Stomach (tissue), 9 donors: ENCODE measurements around the gene PLCG1. TPM values are rescaled to one million over a fixed set of nuclear protein-coding genes. Genes with fewer than 3 reads are reported as not detected.
A peak's percentile ranks its signal among the peaks of the same experiment; 100 is the strongest.

Source experiments
- DNase-seq, 2 donors: peaks; one replicate each; pipeline versions ENCODE4 v3.0.0 to v3.0.0-alpha.2; 2013 to 2019
- H3K27ac ChIP-seq, 5 donors: fragments of 200-600 bp in 4 of 5; sonication (generic) in 4 of 5; one replicate each; pipeline ENCODE4 v1.5.1; 2013 to 2019; ENCODE audit warnings: mild to moderate bottlenecking in 1 of 5, moderate library complexity in 1 of 5
- H3K27me3 ChIP-seq, 3 donors: fragments of 200-600 bp; sonication (generic); one replicate each; pipeline ENCODE4 v1.5.1; 2017 to 2019; ENCODE audit warnings: mixed run types in 1 of 3
- H3K36me3 ChIP-seq, 4 donors: fragments of 200-600 bp; sonication (generic); 1 replicate in 3 of 4; 2 replicates in 1 of 4; pipeline ENCODE4 v1.5.1; 2016 to 2019
- H3K4me1 ChIP-seq, 4 donors: fragments of 200-600 bp; sonication (generic); one replicate each; pipeline ENCODE4 v1.5.1; 2016 to 2019
- H3K4me3 ChIP-seq, 4 donors: fragments of 200-600 bp; sonication (generic) in 3 of 4; one replicate each; pipeline ENCODE4 v1.5.1; 2016 to 2019; ENCODE audit warnings: mild to moderate bottlenecking in 1 of 4
- H3K9me3 ChIP-seq, 4 donors: fragments of 200-600 bp; sonication (generic); one replicate each; pipeline ENCODE4 v1.5.1; 2016 to 2019
- EP300 ChIP-seq: sonication (generic); formaldehyde crosslinking; IDR thresholded peaks from one replicate; pipeline ENCODE4 v1.6.1; 2017; ENCODE audit warnings: antibody characterized with exemption
- POLR2A ChIP-seq, 4 donors: fragments of 450-650 bp; IDR thresholded peaks; one replicate each; pipeline ENCODE4 v1.6.1; 2016; ENCODE audit warnings: antibody characterized with exemption in 4 of 4, control low read depth in 2 of 4, mild to moderate bottlenecking in 1 of 4, moderate library complexity in 1 of 4
- POLR2AphosphoS5 ChIP-seq, 3 donors: sonication (generic); formaldehyde crosslinking; IDR thresholded peaks; one replicate each; pipeline ENCODE4 v1.6.1; 2016; ENCODE audit warnings: antibody characterized with exemption in 3 of 3
- WGBS, 5 donors: extraction: QIAGEN DNeasy Blood & Tissue Kit in 3 of 5; methylation state at CpG; one replicate each; pipeline versions ENCODE4 v1.1.5 to v1.1.7; 2013 to 2018; 5-methylcytosine and 5-hydroxymethylcytosine counted together
- intact Hi-C: fragments of 100-400 bp; cut with DNase I; formaldehyde crosslinking; loops from one replicate; pipeline ENCODE4 v1.15.1; 2023; ENCODE audit warnings: low total_unique reads
- polyA plus RNA-seq, 3 donors: library from polyadenylated mRNA; stranded (reverse); fragments of 200-250 nt; gene quantifications; one replicate each; pipeline ENCODE4 v1.2.3, GENCODE V29; 2013
- total RNA-seq, 5 donors: library from RNA; depleted of rRNA; stranded (reverse); fragments of >200 nt; gene quantifications; one replicate each; pipeline versions ENCODE4 v1.1.0 to v1.2.3, GENCODE V29; 2014 to 2016
- TF ChIP-seq, protein P1 (sequence below), 7 experiments: fragments of 450-650 bp in 4 of 7; fragments of 200-600 bp in 3 of 7; sonication (generic) in 3 of 7; IDR thresholded peaks; one replicate each; pipeline ENCODE4 v1.5.1; 2016 to 2019; ENCODE audit warnings: antibody characterized with exemption in 7 of 7, control low read depth in 2 of 7, mild to moderate bottlenecking in 1 of 7
- donor health status: healthy with polysubstance abuse.
- donor health status: Bipolar disorder and iron deficiency.
- donor health status: healthy.

Gene PLCG1
- total and polyA plus RNA-seq, 8 donors, result 16.3 to 576 (median 56.0) TPM

DNA sequence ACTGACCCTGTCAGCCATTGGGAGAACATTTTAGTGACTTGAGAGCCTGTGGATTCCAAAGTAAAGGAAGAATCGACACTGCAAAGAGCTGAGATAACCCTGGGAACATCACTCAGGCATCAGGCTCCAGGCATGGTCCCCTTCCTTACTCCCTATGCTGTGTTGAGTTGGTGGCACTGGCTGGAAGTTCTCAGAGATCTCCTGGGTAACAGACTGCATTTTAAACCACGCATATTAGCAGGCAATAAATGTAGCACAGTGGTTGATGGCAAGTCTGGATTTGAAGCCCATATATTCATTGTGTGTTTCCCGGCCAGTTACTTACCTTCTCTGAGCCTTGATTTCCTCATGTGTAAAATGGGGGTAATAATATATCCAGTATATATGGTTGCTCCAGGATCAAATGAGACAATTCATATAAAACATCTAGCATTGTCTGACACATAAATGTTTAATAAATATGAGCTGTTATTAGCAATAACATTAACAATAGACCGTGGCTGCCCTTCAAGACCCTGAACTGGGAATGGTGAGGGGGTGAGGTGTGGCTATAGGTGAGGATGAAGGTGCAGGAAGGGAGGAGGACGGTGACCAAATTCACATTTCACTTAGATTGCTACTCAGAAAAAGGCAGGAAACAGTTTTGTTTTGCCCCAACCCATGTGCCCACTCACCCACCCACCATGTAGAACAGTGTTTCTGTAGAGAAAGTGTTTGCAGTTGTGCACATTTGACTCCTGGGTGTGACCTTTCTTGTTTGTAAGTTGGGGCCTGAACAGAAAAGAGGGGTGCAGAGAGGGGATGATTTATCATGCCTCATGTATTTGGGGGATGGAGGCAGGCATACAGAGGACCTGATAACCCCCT lies 2.1 kb downstream of the PLCG1 start:
- H3K27ac ChIP-seq, result peak overlapping the region; percentile 23 to 97 (median 93)
- TF ChIP-seq POLR2A (IDR thresholded peaks at IDR 0.05) (no peak), POLR2AphosphoS5 (IDR thresholded peaks at IDR 0.05) (no peak), EP300 (no peak)
- TF ChIP-seq, protein P1, sequence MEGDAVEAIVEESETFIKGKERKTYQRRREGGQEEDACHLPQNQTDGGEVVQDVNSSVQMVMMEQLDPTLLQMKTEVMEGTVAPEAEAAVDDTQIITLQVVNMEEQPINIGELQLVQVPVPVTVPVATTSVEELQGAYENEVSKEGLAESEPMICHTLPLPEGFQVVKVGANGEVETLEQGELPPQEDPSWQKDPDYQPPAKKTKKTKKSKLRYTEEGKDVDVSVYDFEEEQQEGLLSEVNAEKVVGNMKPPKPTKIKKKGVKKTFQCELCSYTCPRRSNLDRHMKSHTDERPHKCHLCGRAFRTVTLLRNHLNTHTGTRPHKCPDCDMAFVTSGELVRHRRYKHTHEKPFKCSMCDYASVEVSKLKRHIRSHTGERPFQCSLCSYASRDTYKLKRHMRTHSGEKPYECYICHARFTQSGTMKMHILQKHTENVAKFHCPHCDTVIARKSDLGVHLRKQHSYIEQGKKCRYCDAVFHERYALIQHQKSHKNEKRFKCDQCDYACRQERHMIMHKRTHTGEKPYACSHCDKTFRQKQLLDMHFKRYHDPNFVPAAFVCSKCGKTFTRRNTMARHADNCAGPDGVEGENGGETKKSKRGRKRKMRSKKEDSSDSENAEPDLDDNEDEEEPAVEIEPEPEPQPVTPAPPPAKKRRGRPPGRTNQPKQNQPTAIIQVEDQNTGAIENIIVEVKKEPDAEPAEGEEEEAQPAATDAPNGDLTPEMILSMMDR (IDR thresholded peaks at IDR 0.05), result no peak
- H3K4me1 ChIP-seq, result peaks cover 51 to 77% (median 71%) of the 10 kb centered on the region in 4 donors
- WGBS, 5 donors, result 58 to 65% (median 62%) methylated on average over 5 of the region's 5 CpGs
- no peaks in the 10 kb centered on the region for H3K27me3 ChIP-seq
- peak overlapping the region; percentile 74 to 91 (median 82) for H3K4me3 ChIP-seq
- peaks cover 0 to 5% (median 0%) of the 10 kb centered on the region in 4 donors for H3K36me3 ChIP-seq
- intact Hi-C loops, result no loop called here
- no peak for DNase-seq
- H3K9me3 ChIP-seq, result no peaks in the 10 kb centered on the region

DNA sequence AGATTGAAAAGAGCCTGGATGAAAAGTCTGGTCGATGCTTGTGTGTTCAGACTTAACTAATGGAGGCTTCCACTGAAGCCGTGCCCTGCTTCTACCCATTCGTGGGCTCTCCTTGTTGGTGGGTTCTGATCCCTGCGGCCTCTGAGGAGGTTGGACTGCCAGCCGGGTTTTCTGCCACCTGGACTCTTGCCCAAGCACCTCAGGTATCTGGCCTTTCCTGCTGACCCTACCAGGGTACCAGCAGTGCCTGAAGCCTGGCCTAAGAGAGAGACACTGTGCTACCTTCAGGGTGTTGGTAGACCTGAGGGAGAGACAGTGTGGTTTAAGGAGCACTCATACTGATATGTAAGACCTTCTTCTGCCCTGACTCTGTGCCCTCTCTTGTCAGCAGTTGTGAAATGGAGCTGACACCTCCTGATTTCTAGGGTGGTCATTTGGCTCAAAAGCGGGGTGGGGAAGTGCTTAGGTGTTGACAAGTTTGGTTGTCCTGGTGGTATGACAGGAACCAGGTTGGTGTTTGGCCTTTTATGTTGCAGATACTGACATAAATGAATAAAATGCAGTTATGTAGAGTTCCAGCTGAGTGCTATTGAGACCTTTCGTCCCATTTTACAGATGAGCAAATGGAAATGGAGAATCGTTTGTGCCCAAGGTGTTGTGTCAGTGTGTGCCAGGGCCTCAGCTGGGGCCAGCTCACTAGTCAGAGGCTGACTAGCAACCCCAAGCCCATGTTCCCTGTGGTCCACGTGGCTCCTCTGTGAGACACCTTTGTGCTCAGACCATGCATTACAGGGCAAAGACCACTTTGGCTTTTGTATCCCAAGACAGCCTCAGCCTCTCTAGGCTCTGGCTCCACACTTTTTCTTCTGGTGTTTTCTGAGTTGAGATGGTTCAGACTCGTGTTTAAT lies 3.1 kb downstream of the PLCG1 start:
- TF ChIP-seq POLR2A (IDR thresholded peaks at IDR 0.05), result no peak
- TF ChIP-seq, protein P1 (IDR thresholded peaks at IDR 0.05), result no peak
- TF ChIP-seq POLR2AphosphoS5 (IDR thresholded peaks at IDR 0.05), result no peak
- no peak for TF ChIP-seq EP300
- Histone ChIP-seq H3K36me3 (peaks cover 0 to 6% (median 0%) of the 10 kb centered on the region in 4 donors), H3K9me3 (no peaks in the 10 kb centered on the region), H3K4me3 (no peak overlapping the region), H3K27me3 (no peaks in the 10 kb centered on the region), H3K4me1 (peaks cover 57 to 85% (median 74%) of the 10 kb centered on the region in 4 donors), H3K27ac (peak overlapping the region; percentile 25 to 97 (median 93))
- DNase-seq, result no peak
- WGBS, 5 donors, result 50 to 60% (median 56%) methylated on average over 8 to 10 of the region's 10 CpGs
- intact Hi-C loops, result no loop called here

DNA sequence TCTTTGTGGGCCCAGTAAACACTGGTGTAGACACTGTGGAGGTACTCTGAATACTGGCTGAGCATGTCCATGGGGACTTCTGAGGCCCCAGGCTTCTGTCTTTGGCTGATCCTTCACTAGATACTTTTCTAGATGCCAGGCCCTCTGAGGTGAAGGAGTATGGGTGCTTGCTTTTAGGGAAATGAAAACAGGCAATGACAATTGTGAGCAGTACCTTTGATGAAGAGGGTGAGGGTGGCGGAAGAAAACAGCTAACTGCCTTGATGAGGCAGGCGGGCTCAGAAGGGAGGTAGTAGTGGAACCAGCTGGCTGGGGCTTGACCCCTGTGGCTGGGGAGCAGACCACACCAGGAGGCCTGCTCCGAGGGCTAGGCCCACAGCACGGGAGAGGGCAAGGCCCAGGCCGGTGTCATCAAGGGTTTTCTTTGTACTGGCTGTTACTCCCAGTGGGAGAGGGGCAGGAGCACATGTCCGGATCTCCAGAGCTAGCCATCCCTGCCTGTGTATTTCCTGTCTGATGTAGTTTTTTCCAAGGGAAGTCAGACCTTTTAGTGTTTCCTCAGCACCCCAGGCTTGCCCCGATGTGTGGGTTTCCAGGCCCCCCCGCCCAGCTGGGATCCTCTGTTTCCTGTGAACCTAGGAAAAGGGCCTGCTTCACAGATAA lies 3.9 kb downstream of the PLCG1 start:
- H3K36me3 ChIP-seq, result peaks cover 0 to 6% (median 0%) of the 10 kb centered on the region in 4 donors
- intact Hi-C loops, result no loop called here
- no peaks in the 10 kb centered on the region for H3K27me3 ChIP-seq
- DNase-seq, result peak in 1 of 2 donors; percentile 55
- no peak for TF ChIP-seq POLR2A (IDR thresholded peaks at IDR 0.05)
- TF ChIP-seq POLR2AphosphoS5 (IDR thresholded peaks at IDR 0.05), result peak in 2 of 3 donors; percentile 11 to 26
- no peaks in the 10 kb centered on the region for H3K9me3 ChIP-seq
- H3K4me3 ChIP-seq, result no peak overlapping the region
- 57 to 62% (median 60%) methylated on average over 8 of the region's 8 CpGs for WGBS, 5 donors
- H3K27ac ChIP-seq, result peak overlapping the region; percentile 26 to 97 (median 93)
- peaks cover 62 to 85% (median 76%) of the 10 kb centered on the region in 4 donors for H3K4me1 ChIP-seq

DNA sequence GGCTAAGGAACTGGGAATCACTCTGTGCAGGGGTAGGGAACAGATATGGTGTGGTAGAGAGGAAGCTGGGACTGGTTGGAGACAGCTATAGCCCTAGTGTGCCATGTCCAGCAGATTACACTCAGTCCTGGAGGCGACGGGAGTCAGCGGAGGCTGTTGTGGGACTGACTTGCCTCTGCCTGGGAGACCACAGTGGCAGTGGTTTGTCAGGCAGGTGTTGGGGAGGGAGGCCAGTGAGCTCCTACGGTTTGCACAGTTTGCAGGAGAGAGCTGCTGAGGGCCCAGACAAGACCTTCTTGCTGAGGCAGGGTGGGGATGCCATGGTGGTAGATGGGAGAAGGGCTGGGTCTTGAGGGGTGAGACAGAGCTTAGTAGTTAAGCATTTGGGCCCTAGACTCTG lies 4.9 kb downstream of the PLCG1 start:
- Histone ChIP-seq H3K9me3 (no peaks in the 10 kb centered on the region), H3K36me3 (peaks cover 0 to 6% (median 0%) of the 10 kb centered on the region in 4 donors), H3K27me3 (no peaks in the 10 kb centered on the region), H3K4me1 (peaks cover 64 to 90% (median 82%) of the 10 kb centered on the region in 4 donors), H3K27ac (peak overlapping the region; percentile 28 to 97 (median 93)), H3K4me3 (no peak overlapping the region)
- intact Hi-C loops, result no loop called here
- WGBS, 5 donors, result 66 to 80% (median 78%) methylated on average over 4 of the region's 4 CpGs
- no peak for TF ChIP-seq POLR2AphosphoS5 (IDR thresholded peaks at IDR 0.05)
- no peak for DNase-seq
